HG03565 (cell line): Measurements from ENCODE around the gene LINGO4.
A peak's percentile ranks its signal among the peaks of the same experiment; 100 is the strongest.
"Not testable (repeated sequence)": the region's sequence is repeated elsewhere in the genome, so short reads cannot be mapped to it uniquely, and the experiment has no call there.

ENCODE experiments used
- ATAC-seq: cut with Tn5 transposase; IDR thresholded peaks from one replicate; pipeline ENCODE4 v1.9.1; 2021; ENCODE audit warnings: mild to moderate bottlenecking, moderate library complexity; ENCODE audit not compliant: unreplicated experiment

Gene LINGO4

DNA sequence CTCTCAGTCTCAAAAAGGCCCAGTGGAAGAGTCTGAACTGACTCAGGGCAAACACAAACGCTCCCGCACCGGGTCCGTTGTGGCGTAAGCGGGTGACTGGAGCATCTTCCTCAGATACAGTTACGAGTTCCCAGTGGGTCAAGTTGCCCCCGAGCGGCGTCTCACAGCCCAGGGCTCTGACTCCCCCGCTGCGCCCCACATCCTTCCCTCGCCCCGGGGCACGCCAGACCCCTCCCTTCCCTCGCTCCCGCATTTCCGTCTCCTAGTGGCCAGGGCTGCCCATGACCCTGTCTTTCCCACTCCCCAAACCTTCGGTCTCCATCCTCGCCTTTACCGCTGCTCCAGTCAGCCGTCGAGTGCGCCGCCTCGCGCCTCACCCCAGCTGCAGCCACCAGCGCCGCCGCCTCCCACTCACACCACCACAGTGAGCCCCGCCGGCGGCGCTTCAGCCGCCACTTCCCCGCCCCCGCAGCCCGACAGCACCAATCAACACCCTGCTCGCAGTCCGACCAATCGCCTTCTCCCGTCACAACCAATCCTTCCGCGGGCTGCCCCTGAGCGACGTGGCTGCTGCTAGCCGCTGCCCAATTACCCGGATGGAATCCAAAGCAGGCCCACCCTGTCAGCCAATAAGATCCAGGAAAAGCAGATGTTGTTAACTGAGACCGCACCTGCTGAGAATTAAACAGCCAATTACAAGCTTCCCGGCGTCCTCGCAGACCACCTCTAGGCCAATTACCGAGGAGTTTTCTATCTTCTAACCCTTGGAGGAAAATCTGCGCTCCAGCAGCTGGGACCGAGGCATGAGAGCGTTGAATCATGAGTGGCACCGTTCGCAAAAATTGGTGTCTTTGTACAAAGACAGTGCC is 14.9 kb downstream of the LINGO4 start, which contains the start of gene TDRKH:
TSS of gene TDRKH (minus strand) at position 430 of the 869 bp plus-strand sequence. CDS start 7,478 bp downstream, outside the sequence.
- peak; percentile 94 for ATAC-seq

DNA sequence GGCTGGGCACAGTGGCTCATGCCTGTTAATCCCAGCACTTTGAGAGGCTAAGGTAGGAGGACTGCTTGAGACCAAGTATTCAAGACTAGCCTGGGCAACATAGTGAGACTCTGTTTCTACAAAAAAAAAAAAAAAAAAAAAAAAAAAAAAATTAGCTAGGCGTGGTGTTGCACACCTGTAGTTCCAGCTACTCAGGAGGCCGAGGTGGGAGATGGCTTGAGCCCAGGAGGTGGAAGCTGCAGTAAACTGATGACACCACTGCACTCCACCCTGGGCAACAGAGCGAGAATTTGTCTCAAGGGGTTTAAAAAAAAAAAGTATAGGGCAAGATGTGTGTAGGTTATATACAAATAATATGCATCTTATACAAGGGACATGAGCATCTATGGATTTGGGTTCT is 17.5 kb downstream of the LINGO4 start:
- no peak for ATAC-seq

DNA sequence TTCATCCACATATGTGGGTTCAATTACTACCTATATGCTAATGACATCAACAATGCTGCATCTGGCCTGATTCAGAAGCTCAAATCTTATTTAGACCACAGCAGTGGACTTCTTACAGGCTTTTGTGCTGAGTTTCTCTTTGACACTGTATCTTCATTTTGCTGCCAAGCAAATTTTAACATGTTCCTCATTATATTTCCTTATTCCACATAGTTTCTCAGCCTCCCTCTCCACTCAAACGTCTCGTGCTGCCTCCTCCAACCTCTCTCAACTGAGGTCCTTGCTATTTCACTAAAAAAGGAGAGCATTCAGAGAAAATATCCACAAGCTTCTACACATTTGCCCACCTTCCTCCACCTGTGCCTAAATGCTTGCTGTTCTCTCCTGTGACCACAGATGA is 21.4 kb downstream of the LINGO4 start:
- ATAC-seq, result no peak

GRCh38 chr1:151782741-151783140 is 22.5 kb downstream of the LINGO4 start:
- ATAC-seq, result no peak

DNA sequence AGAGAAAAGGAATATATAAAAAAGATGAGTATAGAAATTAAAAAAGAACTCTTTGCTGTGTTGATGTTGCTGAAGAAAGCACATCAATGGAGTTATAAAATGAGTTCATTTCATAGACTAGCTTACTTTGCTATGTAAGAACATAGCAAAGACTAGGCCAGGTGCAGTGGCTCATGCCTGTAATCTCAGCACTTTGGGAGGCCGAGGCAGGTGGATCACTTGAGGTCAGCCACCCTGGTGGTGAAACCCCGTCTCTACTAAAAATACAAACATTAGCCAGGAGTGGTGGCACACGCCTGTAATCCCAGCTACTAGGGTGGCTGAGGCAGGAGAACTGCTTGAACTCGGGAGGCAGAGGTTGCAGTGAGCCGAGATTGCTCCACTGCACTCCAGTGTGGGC is 23.2 kb downstream of the LINGO4 start:
- not testable (repeated sequence) for ATAC-seq

DNA sequence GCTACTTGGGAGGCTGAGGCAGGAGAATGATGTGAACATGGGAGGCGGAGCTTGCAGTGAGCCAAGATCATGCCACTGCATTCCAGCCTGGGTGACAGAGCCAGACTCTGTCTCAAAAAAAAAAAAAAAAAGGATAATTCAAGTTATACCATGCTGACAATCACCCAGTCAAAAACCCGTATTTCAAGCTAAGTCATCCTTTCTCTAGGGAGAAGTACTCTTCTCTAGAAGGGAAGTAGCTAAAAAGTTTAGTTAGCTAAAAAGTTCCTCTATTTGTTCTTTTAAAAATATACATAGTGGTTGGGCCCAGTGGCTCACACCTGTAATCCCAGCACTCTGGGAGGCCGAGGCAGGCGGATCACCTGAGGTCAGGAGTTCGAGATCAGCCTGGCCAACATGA is 24.5 kb downstream of the LINGO4 start:
- ATAC-seq, result not testable (repeated sequence)

DNA sequence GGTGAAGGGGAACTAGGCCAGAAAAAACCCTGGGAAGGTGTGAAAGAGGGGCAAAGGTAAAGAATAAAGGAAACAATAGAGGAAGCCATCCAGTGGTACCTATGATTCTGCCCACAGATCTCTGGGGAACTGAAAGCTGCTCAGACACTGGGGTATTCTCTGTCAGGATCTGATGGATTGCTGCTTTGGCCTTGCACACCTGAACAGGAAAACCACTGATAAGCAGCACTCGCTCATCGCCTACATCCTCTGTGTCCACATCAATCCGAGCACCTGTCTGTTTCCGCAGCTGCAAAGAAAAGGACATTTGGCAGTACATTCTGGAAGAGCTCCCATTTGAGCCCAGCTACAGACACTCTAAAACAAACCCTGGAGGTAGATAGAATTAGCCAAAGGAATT is 25.4 kb downstream of the LINGO4 start:
- no peak for ATAC-seq

DNA sequence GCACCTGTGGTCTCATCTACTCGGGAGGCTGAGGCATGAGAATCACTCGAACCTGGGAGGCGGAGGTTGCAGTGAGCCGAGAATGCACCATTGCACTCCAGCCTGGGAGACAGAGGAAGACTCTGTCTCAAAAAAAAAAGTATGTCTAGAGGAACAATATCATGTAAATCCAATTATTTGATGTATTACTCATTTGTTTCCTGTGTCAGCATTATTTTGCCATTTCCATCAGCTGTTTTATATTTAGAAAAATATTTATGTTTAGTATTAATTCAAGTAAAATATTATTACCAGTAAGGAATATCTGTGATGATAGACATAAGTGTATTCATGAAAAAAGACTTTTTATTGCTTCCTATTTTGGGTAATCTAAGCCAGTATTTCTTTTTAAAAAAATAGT is 27.9 kb downstream of the LINGO4 start:
- no peak for ATAC-seq

DNA sequence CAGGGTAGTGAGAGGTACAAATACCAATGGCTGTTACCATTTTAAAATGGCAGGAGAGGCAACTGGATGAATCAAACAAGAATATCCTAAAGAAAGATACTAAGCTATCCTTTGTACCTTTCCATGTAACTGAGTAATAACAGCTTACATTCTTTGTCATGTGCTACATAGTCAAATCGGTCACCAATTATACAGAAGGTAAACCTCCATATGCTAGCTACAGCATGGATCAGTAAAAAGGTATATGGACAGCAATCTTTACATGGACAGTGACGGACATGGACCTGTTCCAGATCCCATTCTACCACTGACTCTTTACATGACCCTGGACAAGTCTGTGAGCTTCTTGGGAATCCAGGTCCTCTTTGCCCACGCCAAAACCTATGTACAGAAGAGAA is 28.6 kb downstream of the LINGO4 start:
- no peak for ATAC-seq

- ATAC-seq, result no peak
Observed at GRCh38 chr1:151775894-151776664, 29.1 kb downstream of the LINGO4 start.

- no peak for ATAC-seq
Observed at GRCh38 chr1:151774256-151774922, 30.8 kb downstream of the LINGO4 start.

- no peak for ATAC-seq
Observed at GRCh38 chr1:151773702-151774101, 31.5 kb downstream of the LINGO4 start.

DNA sequence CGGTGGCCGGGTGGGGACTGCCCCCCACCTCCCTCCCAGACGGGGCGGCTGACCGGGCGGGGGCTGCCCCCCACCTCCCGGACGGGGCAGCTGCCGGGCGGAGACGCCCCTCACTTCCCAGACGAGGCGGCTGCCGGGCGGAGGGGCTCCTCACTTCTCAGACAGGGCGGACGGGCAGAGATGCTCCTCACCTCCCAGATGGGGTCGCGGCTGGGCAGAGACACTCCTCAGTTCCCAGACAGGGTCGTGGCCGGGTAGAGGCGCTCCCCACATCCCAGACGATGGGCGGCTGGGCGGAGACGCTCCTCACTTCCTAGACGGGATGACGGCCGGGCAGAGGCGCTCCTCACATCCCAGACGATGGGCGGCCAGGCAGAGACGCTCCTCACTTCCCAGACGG is 35.9 kb downstream of the LINGO4 start:
- ATAC-seq, result not testable (repeated sequence)

GRCh38 chr1:151768351-151769066 is 36.7 kb downstream of the LINGO4 start:
- ATAC-seq, result not testable (repeated sequence)

DNA sequence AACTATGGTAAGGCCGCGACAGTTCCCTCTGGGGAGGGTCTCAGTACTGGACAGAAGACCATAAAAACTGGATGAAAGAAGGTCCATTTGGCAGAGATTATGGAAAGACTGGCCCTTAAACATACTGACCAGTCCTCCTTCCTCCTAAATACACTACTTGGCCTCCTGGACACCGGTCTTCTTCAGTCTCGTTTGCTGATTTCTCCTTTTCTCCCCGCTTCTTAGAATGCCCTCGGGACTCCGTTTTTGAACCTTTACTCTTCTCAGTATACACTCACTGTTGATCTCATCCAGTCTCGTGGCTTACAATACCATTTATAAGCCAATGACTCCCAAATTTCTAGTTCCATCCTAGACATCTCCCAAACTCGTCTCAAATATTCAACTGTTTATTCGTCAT is 41.2 kb downstream of the LINGO4 start:
- ATAC-seq, result no peak

GRCh38 chr1:151762941-151763921 is 42.0 kb downstream of the LINGO4 start, which contains the start of gene MRPL9:
Gene MRPL9, minus strand, starts transcription at chr1:151763496. Its CDS starts 17 bp downstream, at chr1:151763479.
- ATAC-seq, result peak; percentile 76

GRCh38 chr1:151760597-151761385 is 44.4 kb downstream of the LINGO4 start:
- ATAC-seq, result no peak

DNA sequence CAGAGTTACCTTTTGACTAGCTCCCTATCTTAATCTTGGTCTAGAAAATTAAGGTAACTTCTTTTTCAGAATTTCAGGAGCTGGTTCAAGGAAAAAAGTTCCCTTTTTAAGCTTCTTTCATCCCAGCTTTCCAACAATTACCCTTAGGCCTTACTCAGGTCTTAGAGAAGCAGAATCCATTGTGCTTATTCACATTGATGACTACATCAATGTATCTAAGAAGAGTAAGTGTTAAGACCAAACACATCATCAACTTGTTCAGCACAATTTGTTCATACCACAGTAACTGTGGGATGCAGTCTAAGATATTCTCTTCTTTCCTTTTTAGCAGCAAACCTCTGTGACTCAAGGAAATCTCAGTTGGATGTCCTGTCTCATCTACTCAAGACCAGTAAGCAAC is 46.0 kb downstream of the LINGO4 start:
- no peak for ATAC-seq

GRCh38 chr1:151756291-151756690 is 48.9 kb downstream of the LINGO4 start:
- ATAC-seq, result no peak
